ENCODE results near the gene PSAPL1. TPM values are rescaled to one million over a fixed set of nuclear protein-coding genes. Genes with fewer than 3 reads are reported as not detected.

The PSAPL1 gene
- total RNA-seq, 3 donors from 2014 or later: 0.15 TPM; not detected in 2

DNA sequence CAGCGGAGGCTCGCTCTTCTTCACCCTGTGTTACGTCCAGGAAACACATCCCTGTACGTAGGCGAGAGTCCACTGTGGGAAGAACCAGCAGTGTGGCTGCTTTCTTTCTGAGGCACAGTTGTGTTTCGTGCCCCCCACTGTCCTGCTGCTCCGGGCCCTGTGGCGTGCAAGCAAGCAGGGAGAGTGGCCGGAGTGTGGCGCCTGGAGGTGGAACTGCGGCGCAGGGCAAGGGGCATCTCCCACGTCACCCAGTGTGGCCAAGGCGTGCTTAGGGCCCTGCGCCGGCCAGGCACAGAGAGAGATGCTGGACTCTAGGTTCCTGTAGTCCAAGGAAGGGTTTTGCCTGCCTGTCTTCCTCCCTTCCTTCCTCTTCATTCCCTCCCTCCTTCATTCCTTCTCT, 13.3 kb upstream of the PSAPL1 start:
- no peak for DNase-seq (ENCODE audit: low spot score in 2 of 2)
- TF ChIP-seq, protein P1, sequence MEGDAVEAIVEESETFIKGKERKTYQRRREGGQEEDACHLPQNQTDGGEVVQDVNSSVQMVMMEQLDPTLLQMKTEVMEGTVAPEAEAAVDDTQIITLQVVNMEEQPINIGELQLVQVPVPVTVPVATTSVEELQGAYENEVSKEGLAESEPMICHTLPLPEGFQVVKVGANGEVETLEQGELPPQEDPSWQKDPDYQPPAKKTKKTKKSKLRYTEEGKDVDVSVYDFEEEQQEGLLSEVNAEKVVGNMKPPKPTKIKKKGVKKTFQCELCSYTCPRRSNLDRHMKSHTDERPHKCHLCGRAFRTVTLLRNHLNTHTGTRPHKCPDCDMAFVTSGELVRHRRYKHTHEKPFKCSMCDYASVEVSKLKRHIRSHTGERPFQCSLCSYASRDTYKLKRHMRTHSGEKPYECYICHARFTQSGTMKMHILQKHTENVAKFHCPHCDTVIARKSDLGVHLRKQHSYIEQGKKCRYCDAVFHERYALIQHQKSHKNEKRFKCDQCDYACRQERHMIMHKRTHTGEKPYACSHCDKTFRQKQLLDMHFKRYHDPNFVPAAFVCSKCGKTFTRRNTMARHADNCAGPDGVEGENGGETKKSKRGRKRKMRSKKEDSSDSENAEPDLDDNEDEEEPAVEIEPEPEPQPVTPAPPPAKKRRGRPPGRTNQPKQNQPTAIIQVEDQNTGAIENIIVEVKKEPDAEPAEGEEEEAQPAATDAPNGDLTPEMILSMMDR (IDR thresholded peaks at IDR 0.05): no peak
- no peak for TF ChIP-seq POLR2A (IDR thresholded peaks at IDR 0.05)
- no peak for TF ChIP-seq POLR2AphosphoS5 (IDR thresholded peaks at IDR 0.05)
- Histone ChIP-seq H3K4me3 (no peak overlapping the region), H3K27me3 (peaks cover 0 to 18% of the 10 kb centered on the region in 2 donors), H3K27ac (no peak overlapping the region), H3K36me3 (no peaks in the 10 kb centered on the region), H3K9me3 (no peaks in the 10 kb centered on the region), H3K4me1 (no peaks in the 10 kb centered on the region)
- intact Hi-C loops (cut with DNase I; ENCODE audit: low total_unique reads): no loop called here

DNA sequence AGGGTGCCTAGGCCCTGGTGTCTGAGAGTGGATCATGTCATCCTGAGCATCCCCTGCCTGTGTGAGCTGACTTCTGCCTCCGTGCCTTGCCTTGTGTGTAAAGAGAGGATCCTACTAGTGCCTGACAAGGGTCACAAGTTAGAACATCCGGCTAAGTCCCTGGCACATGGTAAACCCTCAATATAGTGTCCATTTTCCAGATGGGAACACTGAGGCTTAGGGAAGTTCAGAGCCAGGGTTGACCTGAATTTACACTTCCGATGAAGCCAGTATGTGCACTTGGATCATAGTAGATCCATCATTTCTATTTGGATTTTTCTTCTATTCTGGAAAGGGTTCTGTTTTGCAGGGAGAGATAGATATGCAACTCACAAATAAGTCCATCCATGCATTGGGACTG, 12.5 kb upstream of the PSAPL1 start:
- no peak for DNase-seq (ENCODE audit: low spot score in 2 of 2)
- intact Hi-C loops (cut with DNase I; ENCODE audit: low total_unique reads): no loop called here

GRCh38 chr4:7444731-7445130, 10.0 kb upstream of the PSAPL1 start:
- intact Hi-C loops (cut with DNase I; ENCODE audit: low total_unique reads): no loop called here
- Histone ChIP-seq H3K36me3 (no peaks in the 10 kb centered on the region), H3K4me1 (no peaks in the 10 kb centered on the region), H3K27ac (no peak overlapping the region), H3K9me3 (peaks cover 0 to under 1% of the 10 kb centered on the region in 2 donors), H3K27me3 (peaks cover 0 to 18% of the 10 kb centered on the region in 2 donors), H3K4me3 (no peak overlapping the region)
- TF ChIP-seq, protein P1 (IDR thresholded peaks at IDR 0.05): no peak
- TF ChIP-seq POLR2AphosphoS5 (IDR thresholded peaks at IDR 0.05) (no peak), POLR2A (IDR thresholded peaks at IDR 0.05) (no peak)
- DNase-seq (ENCODE audit: low spot score in 2 of 2): no peak

More for the DNA sequence above, 12.5 kb upstream of the PSAPL1 start:
- no peak overlapping the region for H3K27ac ChIP-seq
- H3K4me1 ChIP-seq: no peaks in the 10 kb centered on the region
- H3K9me3 ChIP-seq: no peaks in the 10 kb centered on the region
- H3K27me3 ChIP-seq: peaks cover 0 to 18% of the 10 kb centered on the region in 2 donors
- H3K4me3 ChIP-seq: no peak overlapping the region
- H3K36me3 ChIP-seq: no peaks in the 10 kb centered on the region
- TF ChIP-seq POLR2AphosphoS5 (IDR thresholded peaks at IDR 0.05): no peak
- TF ChIP-seq, protein P1 (IDR thresholded peaks at IDR 0.05): no peak
- TF ChIP-seq POLR2A (IDR thresholded peaks at IDR 0.05): no peak

GRCh38 chr4:7444314-7444713, 9.6 kb upstream of the PSAPL1 start:
- TF ChIP-seq, protein P1 (IDR thresholded peaks at IDR 0.05): no peak
- no peak for TF ChIP-seq POLR2A (IDR thresholded peaks at IDR 0.05)
- TF ChIP-seq POLR2AphosphoS5 (IDR thresholded peaks at IDR 0.05): no peak
- H3K36me3 ChIP-seq: no peaks in the 10 kb centered on the region
- peaks cover 0 to 5% of the 10 kb centered on the region in 2 donors for H3K9me3 ChIP-seq
- H3K27ac ChIP-seq: no peak overlapping the region
- H3K27me3 ChIP-seq: peaks cover 0 to 18% of the 10 kb centered on the region in 2 donors
- no peaks in the 10 kb centered on the region for H3K4me1 ChIP-seq
- H3K4me3 ChIP-seq: no peak overlapping the region
- no peak for DNase-seq (ENCODE audit: low spot score in 2 of 2)
- intact Hi-C loops (cut with DNase I; ENCODE audit: low total_unique reads): no loop called here

GRCh38 chr4:7442574-7443162, 7.9 kb upstream of the PSAPL1 start:
- Histone ChIP-seq H3K27me3 (peaks cover 0 to 18% of the 10 kb centered on the region in 2 donors), H3K9me3 (peaks cover 0 to 8% of the 10 kb centered on the region in 2 donors), H3K4me1 (no peaks in the 10 kb centered on the region), H3K36me3 (no peaks in the 10 kb centered on the region), H3K4me3 (no peak overlapping the region), H3K27ac (no peak overlapping the region)
- intact Hi-C loops (cut with DNase I; ENCODE audit: low total_unique reads): no loop called here
- TF ChIP-seq POLR2A (IDR thresholded peaks at IDR 0.05) (no peak), POLR2AphosphoS5 (IDR thresholded peaks at IDR 0.05) (no peak)
- TF ChIP-seq, protein P1 (IDR thresholded peaks at IDR 0.05): no peak
- DNase-seq (ENCODE audit: low spot score in 2 of 2): no peak
